ENCODE results near the gene FOXN1. TPM values are rescaled to one million over a fixed set of nuclear protein-coding genes. Genes with fewer than 3 reads are reported as not detected.
"Not testable (repeated sequence)": the region's sequence is repeated elsewhere in the genome, so short reads cannot be mapped to it uniquely, and the experiment has no call there.

The FOXN1 gene
- total RNA-seq, 1 experiment from 2014 or later = 0.48 TPM

- H3K36me3 ChIP-seq (ENCODE audit: control insufficient read depth, insufficient read depth, low read length) = no peaks in the 10 kb centered on the region
- H3K9me3 ChIP-seq = no peaks in the 10 kb centered on the region
- Mint-ChIP-seq H3K4me1 (ENCODE audit: low read depth, unreplicated experiment) (peaks cover 50% of the 10 kb centered on the region), H3K4me3 (ENCODE audit: unreplicated experiment) (no peak overlapping the region), H3K36me3 (ENCODE audit: insufficient read depth, unreplicated experiment) (no peaks in the 10 kb centered on the region), H3K27me3 (ENCODE audit: insufficient read depth, unreplicated experiment) (no peaks in the 10 kb centered on the region), H3K27ac (ENCODE audit: unreplicated experiment) (no peak overlapping the region), H3K9me3 (ENCODE audit: unreplicated experiment) (no peaks in the 10 kb centered on the region)
- POLR2A ChIA-PET = no interaction called here
- no peaks in the 10 kb centered on the region for H3K27me3 ChIP-seq (replicated peaks; ENCODE audit: control insufficient read depth, insufficient read depth, low read length)
- no peak overlapping the region for H3K4me3 ChIP-seq (ENCODE audit: low read depth, low read length)
- peak in 1 of 2 experiments; percentile 9 for DNase-seq
- H3K4me1 ChIP-seq = peaks cover 53% of the 10 kb centered on the region
- TF ChIP-seq CTCF (IDR thresholded peaks at IDR 0.05; ENCODE audit: insufficient read depth in 1 of 2, low read depth in 1 of 2, low read length in 1 of 2, severe bottlenecking in 1 of 2, unreplicated experiment in 1 of 2) = no peak
- CTCF ChIA-PET = interaction anchor here (1.2 to 1.9 kb wide), 3 partner anchors 8 to 60 kb away, joined by 7 to 11 read pairs (median 10); no protein-coding TSS in a partner anchor
- no TSS peak for BruUV-seq (replicated peaks)
- intact Hi-C loops (cut with micrococcal nuclease; ENCODE audit: unreplicated experiment) = no loop called here
Observed at GRCh38 chr17:28467456-28468025, 38.6 kb upstream of the FOXN1 start.

- H3K27me3 ChIP-seq (replicated peaks; ENCODE audit: control insufficient read depth, insufficient read depth, low read length); H3K27ac Mint-ChIP-seq (ENCODE audit: unreplicated experiment); H3K36me3 ChIP-seq (ENCODE audit: control insufficient read depth, insufficient read depth, low read length); H3K36me3 Mint-ChIP-seq (ENCODE audit: insufficient read depth, unreplicated experiment); H3K4me3 Mint-ChIP-seq (ENCODE audit: unreplicated experiment); intact Hi-C loops (cut with micrococcal nuclease; ENCODE audit: unreplicated experiment); H3K9me3 Mint-ChIP-seq (ENCODE audit: unreplicated experiment); H3K4me3 ChIP-seq (ENCODE audit: low read depth, low read length); H3K27me3 Mint-ChIP-seq (ENCODE audit: insufficient read depth, unreplicated experiment); H3K9me3 ChIP-seq; CTCF ChIA-PET: not testable (repeated sequence)
- BruUV-seq (replicated peaks) = TSS peak; percentile 87
- POLR2A ChIA-PET = interaction anchor here (0.6 kb wide), 2 partner anchors 149 to 177 kb away, joined by 3 to 7 read pairs; partner anchors contain the start of gene BLTP2
- peaks cover 51% of the 10 kb centered on the region for H3K4me1 Mint-ChIP-seq (ENCODE audit: low read depth, unreplicated experiment)
- DNase-seq = peak in 1 of 2 experiments; percentile 21
- H3K4me1 ChIP-seq = peaks cover 57% of the 10 kb centered on the region
Observed at GRCh38 chr17:28468033-28468735, 38.0 kb upstream of the FOXN1 start.

- no peaks in the 10 kb centered on the region for H3K27me3 ChIP-seq (replicated peaks; ENCODE audit: control insufficient read depth, insufficient read depth, low read length)
- no peak for TF ChIP-seq CTCF (IDR thresholded peaks at IDR 0.05; ENCODE audit: insufficient read depth in 1 of 2, low read depth in 1 of 2, low read length in 1 of 2, severe bottlenecking in 1 of 2, unreplicated experiment in 1 of 2)
- Mint-ChIP-seq H3K4me3 (ENCODE audit: unreplicated experiment) (no peak overlapping the region), H3K9me3 (ENCODE audit: unreplicated experiment) (no peaks in the 10 kb centered on the region), H3K27me3 (ENCODE audit: insufficient read depth, unreplicated experiment) (no peaks in the 10 kb centered on the region), H3K27ac (ENCODE audit: unreplicated experiment) (no peak overlapping the region), H3K36me3 (ENCODE audit: insufficient read depth, unreplicated experiment) (no peaks in the 10 kb centered on the region), H3K4me1 (ENCODE audit: low read depth, unreplicated experiment) (peaks cover 57% of the 10 kb centered on the region)
- intact Hi-C loops (cut with micrococcal nuclease; ENCODE audit: unreplicated experiment) = no loop called here
- H3K9me3 ChIP-seq = no peaks in the 10 kb centered on the region
- peaks cover 63% of the 10 kb centered on the region for H3K4me1 ChIP-seq
- no peaks in the 10 kb centered on the region for H3K36me3 ChIP-seq (ENCODE audit: control insufficient read depth, insufficient read depth, low read length)
- no peak for DNase-seq
- POLR2A ChIA-PET = interaction anchor here (0.6 kb wide), 1 partner anchor 149 kb away, joined by 3 read pairs; no protein-coding TSS in a partner anchor
- H3K4me3 ChIP-seq (ENCODE audit: low read depth, low read length) = no peak overlapping the region
- CTCF ChIA-PET = interaction anchor here (0.6 kb wide), 1 partner anchor 24 kb away, joined by 5 read pairs; no protein-coding TSS in a partner anchor
- no TSS peak for BruUV-seq (replicated peaks)
Observed at GRCh38 chr17:28468781-28469180, 37.4 kb upstream of the FOXN1 start.
